GM12875 (cell line): Measurements from ENCODE around the gene DENND1A.

Experiments
- H3K4me3 ChIP-seq: one replicate; pipeline ENCODE4 v1.5.1; 2011; ENCODE audit warnings: low read depth, low read length, control low read depth
- CTCF ChIP-seq: IDR thresholded peaks from 2 replicates; pipeline ENCODE4 v1.5.1; 2011; ENCODE audit warnings: low read depth, mild to moderate bottlenecking, control low read depth, inconsistent platforms, low read length, moderate library complexity, borderline replicate concordance; ENCODE audit not compliant: insufficient read depth

The DENND1A gene

GRCh38 chr9:123605286-123605685, 324.6 kb downstream of the DENND1A start:
- no peak for TF ChIP-seq CTCF
- no peak overlapping the region for H3K4me3 ChIP-seq

DNA sequence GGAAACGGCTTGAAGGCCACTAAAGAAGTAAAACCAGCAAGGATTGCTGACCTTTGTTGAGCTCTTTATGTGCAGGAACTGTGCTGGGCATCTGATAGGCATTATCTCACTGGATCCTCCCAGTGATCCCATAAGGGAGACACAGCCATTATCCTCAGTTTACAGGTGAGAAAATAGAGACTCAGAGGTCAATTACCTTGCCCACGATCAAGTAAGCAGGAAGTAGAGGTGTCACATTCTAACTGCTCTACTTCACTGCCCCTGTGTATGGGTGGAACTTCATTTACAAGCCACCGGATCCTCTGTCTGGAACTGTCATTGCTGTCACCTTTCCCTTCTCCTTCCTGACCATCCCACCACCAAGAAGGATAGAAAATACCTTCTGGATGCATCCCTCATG, 325.1 kb downstream of the DENND1A start:
- H3K4me3 ChIP-seq = no peak overlapping the region

DNA sequence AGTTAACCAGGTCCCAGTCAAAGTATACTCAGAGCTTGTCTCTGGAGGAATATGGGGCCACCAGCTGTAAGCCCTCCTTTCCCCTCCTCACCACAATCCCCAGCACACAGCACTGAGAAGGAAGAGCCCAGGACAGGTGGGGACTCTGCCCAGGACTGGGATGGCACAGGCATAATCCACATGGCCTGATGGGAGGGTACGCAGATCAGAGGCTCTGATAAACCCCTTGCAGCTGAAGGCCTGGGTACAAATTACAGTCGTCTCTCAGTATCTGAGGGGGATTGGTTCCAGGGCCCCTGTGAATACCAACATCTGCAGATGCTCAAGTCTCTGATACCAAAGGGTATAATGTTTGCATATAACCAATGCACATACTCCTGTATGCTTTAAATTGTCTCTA, 328.1 kb downstream of the DENND1A start:
- no peak overlapping the region for H3K4me3 ChIP-seq
- no peak for TF ChIP-seq CTCF

More for the DNA sequence above, 325.1 kb downstream of the DENND1A start:
- no peak for TF ChIP-seq CTCF

DNA sequence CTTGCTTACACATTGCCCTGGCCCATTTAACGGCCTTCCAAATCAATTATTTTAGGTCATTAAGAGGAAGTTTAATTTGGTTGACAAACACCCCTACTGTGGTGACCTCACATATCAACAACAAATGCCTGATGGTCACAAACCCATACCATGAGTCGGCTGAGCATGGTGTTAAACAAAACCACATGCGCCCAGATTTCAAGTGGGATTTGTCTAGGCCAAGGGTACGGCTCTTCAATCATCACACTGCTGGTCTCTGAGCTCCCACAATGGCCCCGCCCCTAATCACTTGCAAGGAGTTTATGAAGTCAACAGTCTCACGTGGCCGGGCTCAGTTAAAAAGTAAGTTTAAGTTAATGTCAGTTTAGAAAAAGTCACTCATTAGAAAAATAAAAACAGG, 330.1 kb downstream of the DENND1A start:
- H3K4me3 ChIP-seq = no peak overlapping the region
- TF ChIP-seq CTCF = no peak

- no peak for TF ChIP-seq CTCF
- no peak overlapping the region for H3K4me3 ChIP-seq
Measured at GRCh38 chr9:123597876-123598556, 331.9 kb downstream of the DENND1A start.

DNA sequence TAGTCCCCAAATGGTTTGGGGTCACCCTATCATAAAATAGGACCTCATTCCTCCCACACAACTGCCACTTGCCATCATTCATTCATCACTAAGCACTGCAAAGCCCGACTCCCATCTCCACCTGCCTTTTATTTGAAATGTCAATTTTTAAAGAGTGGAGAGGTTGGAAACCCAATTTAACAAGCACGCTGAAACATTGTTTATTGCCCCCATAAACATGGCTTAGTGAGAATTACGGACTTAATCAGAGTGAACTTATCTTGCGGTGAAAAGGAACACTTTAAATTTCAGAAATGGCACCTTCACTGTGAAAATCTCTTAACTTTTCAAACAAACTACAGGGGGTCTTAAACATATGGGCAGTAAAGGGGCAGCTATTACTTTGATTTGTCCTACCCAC, 332.9 kb downstream of the DENND1A start:
- no peak for TF ChIP-seq CTCF
- H3K4me3 ChIP-seq = no peak overlapping the region

DNA sequence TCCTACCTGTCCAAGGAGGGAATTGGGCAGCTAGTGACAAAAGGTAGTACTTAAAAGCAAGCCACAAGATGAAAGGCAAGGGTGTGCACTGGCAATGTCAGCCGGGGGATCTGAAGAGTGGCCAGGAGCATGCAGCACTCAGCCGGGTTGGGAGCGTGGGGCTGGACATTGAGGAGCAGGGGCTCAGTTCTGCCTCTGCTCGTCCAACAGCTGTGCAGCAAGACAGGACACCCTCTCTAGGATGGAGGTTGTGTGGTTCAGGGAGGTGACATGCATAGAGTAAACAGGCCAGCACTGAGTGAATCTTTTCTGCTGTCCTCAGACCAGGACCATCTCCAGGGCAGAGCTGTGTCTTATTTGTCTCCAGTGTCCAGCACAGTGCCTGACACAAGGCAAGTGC, 338.6 kb downstream of the DENND1A start:
- no peak for TF ChIP-seq CTCF
- no peak overlapping the region for H3K4me3 ChIP-seq
